GM18870 (cell line): ENCODE measurements around the gene LRP1B.
"Not testable (repeated sequence)": the region's sequence is repeated elsewhere in the genome, so short reads cannot be mapped to it uniquely, and the experiment has no call there.

Experiments used
- ATAC-seq: cut with Tn5 transposase; IDR thresholded peaks from one replicate; pipeline ENCODE4 v1.9.1; 2021; ENCODE audit warnings: moderate library complexity; ENCODE audit not compliant: unreplicated experiment

LRP1B gene

DNA sequence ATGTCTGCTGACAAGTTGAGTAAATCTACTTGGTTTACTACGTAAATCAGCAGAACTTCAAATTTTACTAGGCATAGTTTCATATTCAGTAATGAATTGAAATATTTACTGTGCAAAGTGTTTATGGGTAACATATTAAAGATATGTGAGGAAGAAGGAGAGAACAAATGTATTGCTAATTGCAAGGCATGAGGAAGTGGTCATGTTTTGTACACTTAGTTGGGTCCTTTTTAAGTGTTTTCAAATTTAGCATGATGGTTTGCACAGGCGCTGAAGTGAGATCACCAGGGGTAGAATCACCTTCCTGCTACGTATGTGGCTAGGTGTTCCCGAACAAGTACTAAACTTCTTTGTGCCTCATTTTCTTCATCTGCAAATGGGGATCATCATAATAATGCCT, 1534.4 kb downstream of the LRP1B start:
- ATAC-seq = peak; percentile 84

DNA sequence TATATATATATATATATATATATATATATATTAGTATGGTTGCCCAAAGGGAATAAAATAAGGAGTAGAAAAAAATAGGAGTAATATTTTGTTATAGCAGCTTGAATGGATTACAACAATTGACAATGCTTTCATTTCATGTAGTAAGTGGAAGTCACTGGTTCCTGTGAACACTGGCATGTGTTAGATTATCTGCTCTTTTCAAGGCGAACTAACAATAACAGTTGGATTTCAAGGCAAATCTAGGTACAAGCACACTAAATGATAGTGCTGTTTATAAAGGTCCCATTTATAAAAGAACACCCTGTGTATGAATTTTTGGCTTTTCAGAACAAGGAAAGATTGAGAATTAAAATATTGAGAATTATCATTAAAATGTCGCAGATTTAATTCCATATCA, 1535.7 kb downstream of the LRP1B start:
- ATAC-seq = no peak

DNA sequence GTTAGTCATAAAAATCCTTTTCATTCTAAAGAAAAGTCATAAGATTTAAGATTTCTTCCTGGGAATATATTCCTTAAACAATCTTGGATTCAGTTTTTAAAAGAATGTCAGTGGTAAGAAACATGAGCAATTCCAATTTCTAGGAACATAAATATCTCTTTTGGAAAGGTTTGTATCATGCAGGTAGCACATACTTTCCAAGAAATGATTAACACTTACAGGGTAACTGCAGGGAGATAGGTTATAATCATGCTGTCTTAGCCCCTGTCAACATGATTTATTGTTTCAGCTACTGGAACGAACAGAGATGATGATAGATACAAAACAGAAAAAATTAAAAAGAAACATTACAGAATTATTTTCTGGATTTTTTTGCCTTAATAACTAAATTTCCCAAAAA, 1537.7 kb downstream of the LRP1B start:
- ATAC-seq = no peak

GRCh38 chr2:140589696-140590095, 1541.1 kb downstream of the LRP1B start:
- no peak for ATAC-seq

DNA sequence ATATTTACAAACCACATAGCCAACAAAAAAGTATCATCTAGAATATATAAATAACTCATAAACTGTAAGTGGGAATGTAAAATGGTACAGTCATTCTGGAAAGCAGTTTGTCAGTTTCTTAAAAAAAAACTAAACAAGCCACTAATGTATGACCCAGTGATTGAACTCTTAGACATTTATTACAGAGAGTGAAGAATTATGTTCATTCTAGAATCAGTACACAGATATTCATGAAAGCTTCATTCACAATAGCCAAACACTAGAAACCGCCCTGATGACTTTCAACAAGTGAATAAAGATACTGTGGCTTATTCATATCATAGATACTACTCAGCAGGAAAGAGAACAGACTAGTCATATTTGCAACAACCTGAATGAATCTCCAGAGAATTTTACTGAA, 1541.5 kb downstream of the LRP1B start:
- no peak for ATAC-seq

GRCh38 chr2:140586379-140586778, 1544.4 kb downstream of the LRP1B start:
- ATAC-seq = peak; percentile 97

DNA sequence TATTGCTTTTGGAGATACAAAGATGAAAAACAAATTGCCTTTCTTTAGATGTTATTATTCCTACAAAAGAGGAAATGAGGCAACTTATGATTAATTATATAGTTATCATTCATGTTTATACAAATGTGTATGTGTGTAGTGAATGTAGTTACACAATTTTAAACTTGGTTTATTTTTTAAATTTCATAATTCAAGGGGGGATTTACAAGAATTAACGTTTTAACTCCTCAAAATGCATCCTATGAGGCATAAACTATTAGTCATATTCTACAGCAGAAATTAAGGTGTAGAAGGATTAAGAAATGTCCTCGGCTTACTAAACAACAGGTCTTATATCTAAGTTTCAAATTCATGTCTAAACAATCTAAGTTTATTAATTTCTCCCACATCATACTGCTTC, 1545.8 kb downstream of the LRP1B start:
- ATAC-seq = no peak

GRCh38 chr2:140584471-140584870, 1546.3 kb downstream of the LRP1B start:
- ATAC-seq = no peak

- ATAC-seq = no peak
Measured at GRCh38 chr2:140580532-140581151, 1550.2 kb downstream of the LRP1B start.

DNA sequence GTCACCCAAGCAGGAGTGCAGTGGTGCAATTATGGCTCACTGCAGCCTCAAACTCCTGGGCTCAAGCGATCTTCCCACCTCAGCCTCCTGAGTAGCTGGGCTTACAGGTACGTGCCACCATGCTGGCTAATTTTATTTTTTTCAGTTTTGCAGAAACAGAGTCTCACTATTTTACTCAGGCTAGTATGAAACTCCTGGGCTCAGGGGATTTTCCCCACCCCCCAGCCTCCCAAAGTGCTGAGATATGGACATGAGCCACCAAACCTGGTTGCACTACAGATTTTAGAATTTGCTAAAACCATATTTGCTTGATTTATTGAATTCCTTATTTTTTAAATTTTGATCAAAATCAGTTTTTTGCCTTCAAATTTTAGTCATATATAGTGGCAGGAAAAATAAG, 1553.4 kb downstream of the LRP1B start:
- ATAC-seq = no peak

DNA sequence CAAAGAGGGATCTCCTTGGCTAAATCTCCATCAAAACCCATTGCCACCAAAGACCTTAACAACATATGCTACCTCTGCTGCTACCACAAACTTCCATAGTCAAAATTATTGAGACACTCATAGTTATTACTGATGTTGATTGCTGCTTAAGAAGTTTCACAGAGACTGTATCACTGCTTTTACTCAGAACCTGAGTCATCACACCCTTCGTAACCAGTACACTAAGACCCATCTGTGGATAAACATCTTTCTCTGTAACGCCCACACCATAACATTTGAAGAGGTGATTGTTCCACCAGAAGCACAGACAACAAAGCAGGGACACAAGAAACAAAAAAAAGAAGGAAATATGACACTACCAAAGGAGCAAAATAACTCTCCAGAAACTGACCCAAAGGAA, 1563.1 kb downstream of the LRP1B start:
- ATAC-seq = no peak

GRCh38 chr2:140565756-140566155, 1565.1 kb downstream of the LRP1B start:
- no peak for ATAC-seq

GRCh38 chr2:140555701-140556100, 1575.1 kb downstream of the LRP1B start:
- no peak for ATAC-seq

- no peak for ATAC-seq
Measured at GRCh38 chr2:140552634-140553033, 1578.2 kb downstream of the LRP1B start.

GRCh38 chr2:140551287-140551686, 1579.5 kb downstream of the LRP1B start:
- ATAC-seq = no peak

GRCh38 chr2:140550821-140551220, 1580.0 kb downstream of the LRP1B start:
- ATAC-seq = no peak

DNA sequence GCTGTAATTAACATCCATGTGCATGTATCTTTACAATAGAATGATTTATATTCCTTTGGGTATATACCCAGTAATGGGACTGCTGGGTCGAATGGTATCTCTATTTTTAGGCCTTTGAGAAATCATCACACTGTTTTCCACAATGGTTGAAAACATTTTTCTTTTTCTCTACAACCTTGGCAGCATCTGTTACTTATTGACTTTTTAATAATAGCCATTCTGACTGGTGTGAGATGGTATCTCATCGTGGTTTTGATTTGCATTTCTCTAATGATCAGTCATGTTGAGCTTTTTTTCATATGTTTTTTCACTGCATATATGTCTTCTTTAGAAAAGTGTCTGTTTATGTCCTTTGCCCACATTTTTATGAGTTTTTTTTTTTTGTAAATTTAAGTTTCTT, 1586.0 kb downstream of the LRP1B start:
- not testable (repeated sequence) for ATAC-seq

DNA sequence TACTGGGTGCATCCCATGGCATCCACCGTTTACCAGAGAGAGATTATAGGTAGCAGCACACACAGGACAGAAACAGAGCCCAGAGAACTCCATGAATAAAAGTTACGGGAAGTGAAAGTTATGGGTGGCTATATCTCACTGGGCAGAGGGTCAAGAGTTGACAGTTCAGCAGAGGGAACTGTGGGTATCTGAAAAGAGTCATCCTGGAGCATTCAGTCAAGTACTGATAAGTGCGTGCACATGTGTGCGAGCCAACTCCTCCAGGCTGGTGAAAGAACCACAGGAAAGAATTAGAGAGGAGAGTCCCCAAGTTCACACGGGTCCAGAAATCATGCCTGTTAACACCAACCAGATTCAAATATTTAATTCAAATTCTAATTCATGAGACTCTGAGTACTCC, 1588.2 kb downstream of the LRP1B start:
- no peak for ATAC-seq

DNA sequence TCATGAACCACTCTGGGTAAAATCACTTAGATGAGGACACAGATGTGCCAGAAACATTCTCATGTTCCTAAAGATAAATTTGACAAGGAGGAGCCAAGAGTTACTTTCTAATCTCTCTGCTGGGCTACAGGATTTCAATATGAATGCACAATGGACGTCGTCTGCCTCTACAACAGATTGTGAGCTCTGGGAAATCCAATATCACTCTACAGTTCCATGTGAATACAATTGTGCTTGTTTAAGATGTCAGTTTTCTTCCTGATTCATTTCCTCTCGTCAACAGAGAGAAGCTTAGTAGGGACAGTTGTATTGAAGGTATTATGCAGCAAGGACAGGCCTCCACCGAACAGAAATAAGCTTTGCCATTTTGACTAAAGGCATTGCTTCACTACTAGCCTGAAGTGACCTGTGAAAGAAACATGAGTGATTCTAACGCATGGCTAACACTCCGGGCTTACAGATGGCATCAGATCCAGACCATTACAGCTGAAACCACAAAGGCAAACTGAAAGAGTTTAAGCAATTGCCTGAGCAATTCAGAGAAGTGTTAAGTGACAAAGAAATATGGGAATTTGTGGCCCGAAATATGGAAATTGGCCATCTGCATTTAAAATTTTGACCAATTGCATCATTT, 1591.5 kb downstream of the LRP1B start:
- no peak for ATAC-seq

GRCh38 chr2:140529706-140530105, 1601.1 kb downstream of the LRP1B start:
- ATAC-seq = no peak

DNA sequence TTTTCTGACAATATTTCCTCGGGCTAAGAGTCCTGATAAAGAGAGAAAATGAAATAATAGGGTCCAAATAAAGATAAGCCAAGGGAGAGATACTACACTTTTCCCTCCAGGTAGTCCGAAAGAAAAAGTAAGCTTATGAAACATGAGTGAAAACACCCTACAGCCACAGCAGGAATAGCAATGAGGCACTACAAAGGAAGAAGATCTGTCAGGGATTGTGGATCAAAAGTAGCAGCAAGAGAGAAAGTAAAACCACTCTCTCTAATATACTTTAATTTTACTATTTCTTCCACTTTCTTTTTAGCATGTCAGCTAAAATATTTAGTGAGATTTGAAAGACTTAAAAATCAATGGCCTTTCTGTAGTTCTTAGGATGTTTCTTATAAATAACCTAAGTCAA, 1601.8 kb downstream of the LRP1B start:
- ATAC-seq = no peak

DNA sequence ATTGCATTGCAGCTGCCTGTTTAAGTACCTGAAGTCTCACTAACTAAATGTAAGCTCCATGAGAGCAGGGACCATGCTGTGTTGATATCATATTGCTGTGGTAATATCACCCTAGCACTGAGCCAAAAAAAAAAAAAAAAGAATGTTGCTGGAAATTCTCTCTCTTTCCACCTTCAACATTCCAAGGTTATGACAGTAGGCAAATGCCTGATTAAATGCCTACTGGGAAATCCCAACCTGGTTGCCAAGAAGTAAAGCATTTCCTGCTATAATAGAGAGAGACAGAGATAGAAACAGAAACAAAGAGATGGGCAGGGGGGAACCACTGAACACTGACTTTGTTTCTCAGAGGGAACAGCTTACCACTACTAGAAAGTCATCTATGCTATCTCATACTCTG, 1604.2 kb downstream of the LRP1B start:
- no peak for ATAC-seq

- no peak for ATAC-seq
Measured at GRCh38 chr2:140512106-140512505, 1618.7 kb downstream of the LRP1B start.
